Measurements from ENCODE around the gene ERN1. TPM values are rescaled to one million over a fixed set of nuclear protein-coding genes. Genes with fewer than 3 reads are reported as not detected.
A peak's percentile ranks its signal among the peaks of the same experiment; 100 is the strongest.

ERN1 gene
- total RNA-seq, 2 experiments from 2014 or later, result 126 to 128 TPM

GRCh38 chr17:64113006-64113405 lies 16.9 kb downstream of the ERN1 start:
- Mint-ChIP-seq H3K4me3 (no peak overlapping the region), H3K9me3 (no peaks in the 10 kb centered on the region), H3K4me1 (peaks cover 67% of the 10 kb centered on the region), H3K27me3 (no peaks in the 10 kb centered on the region), H3K36me3 (ENCODE audit: low read depth) (peaks cover 68% of the 10 kb centered on the region), H3K27ac (no peak overlapping the region)
- POLR2A ChIA-PET, result interaction anchor here (1.1 to 1.4 kb wide), 2 partner anchors 10 to 17 kb away, joined by 3 read pairs; partner anchors contain the start of gene ERN1
- DNase-seq, result no peak
- CTCF ChIA-PET, result interaction anchor here (0.7 to 1.9 kb wide), 3 partner anchors 16 to 402 kb away, joined by 3 to 10 read pairs (median 4); no protein-coding TSS in a partner anchor

- Mint-ChIP-seq H3K4me1 (peaks cover 69% of the 10 kb centered on the region), H3K9me3 (no peaks in the 10 kb centered on the region), H3K36me3 (ENCODE audit: low read depth) (peaks cover 65% of the 10 kb centered on the region), H3K27me3 (no peaks in the 10 kb centered on the region), H3K27ac (no peak overlapping the region), H3K4me3 (no peak overlapping the region)
- ChIA-PET POLR2A (no interaction called here), CTCF (interaction anchor here (0.7 to 1.9 kb wide), 3 partner anchors 14 to 44 kb away, joined by 3 to 10 read pairs (median 4); no protein-coding TSS in a partner anchor)
- DNase-seq, result no peak
Measured at GRCh38 chr17:64111831-64112230, 18.1 kb downstream of the ERN1 start.

DNA sequence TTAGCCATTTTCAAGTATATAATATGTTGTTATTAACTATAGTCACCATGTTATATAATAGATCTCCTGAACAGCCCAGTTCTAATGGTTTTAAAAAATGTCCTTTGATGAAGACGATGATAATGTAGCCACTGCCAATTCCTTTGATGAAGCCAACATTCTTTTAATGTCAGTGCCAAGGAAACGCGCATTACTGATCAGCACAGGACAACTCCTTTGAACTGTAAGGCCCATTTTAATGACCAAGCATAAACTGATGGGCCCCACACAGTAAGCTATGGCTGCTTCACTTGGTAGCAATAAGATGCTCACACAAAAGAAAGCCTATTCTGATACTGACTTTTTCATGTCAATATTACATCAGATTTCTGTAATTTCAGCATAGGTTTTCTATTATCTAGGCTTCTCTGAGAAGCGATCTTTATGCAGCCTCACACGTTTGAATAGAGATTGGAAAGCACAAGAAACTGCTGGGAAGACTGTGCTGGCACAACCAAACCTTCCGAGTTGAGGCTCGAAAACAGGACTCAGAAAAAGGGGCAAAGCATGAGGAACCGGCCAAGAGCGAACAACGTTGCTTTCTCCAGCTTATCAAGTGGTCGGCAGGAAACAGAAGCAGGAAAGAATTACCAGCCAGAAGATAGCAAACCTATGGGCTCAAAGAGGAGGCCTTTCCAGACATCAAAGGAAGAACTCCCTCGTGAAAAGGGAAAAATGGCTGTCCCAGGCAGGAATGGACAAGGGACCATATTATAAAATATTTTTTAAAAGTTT lies 19.4 kb downstream of the ERN1 start:
- ChIA-PET POLR2A (interaction anchor here (1.0 kb wide), 1 partner anchor 85 kb away, joined by 3 read pairs; no protein-coding TSS in a partner anchor), CTCF (no interaction called here)
- Mint-ChIP-seq H3K36me3 (ENCODE audit: low read depth) (peaks cover 61% of the 10 kb centered on the region), H3K4me1 (peaks cover 68% of the 10 kb centered on the region), H3K27ac (no peak overlapping the region), H3K4me3 (no peak overlapping the region), H3K27me3 (no peaks in the 10 kb centered on the region), H3K9me3 (no peaks in the 10 kb centered on the region)
- DNase-seq, result no peak

DNA sequence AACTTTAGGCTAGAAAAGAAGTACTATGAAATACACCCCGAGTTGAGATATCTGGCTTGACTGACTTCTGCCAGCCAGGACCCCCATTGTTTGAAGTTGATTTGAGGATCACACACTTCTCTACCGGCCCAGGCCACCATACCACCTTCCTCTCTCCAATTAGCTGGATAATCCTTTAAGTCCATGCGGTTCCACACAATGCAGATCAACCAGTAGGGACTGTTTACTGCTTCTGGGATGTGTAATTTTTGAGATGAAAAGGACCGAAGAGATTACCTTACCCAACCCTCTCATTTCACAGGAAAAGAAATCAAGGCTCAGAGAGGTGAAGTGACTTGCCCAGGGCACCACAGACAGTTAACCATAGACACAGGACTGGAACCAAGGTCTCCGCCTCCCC lies 20.5 kb downstream of the ERN1 start:
- POLR2A ChIA-PET, result interaction anchor here (1.0 to 1.9 kb wide), 2 partner anchors 29 to 84 kb away, joined by 3 to 5 read pairs; no protein-coding TSS in a partner anchor
- DNase-seq, result no peak
- CTCF ChIA-PET, result no interaction called here
- Mint-ChIP-seq H3K4me3 (no peak overlapping the region), H3K27me3 (no peaks in the 10 kb centered on the region), H3K36me3 (ENCODE audit: low read depth) (peaks cover 57% of the 10 kb centered on the region), H3K4me1 (peaks cover 66% of the 10 kb centered on the region), H3K9me3 (no peaks in the 10 kb centered on the region), H3K27ac (peak overlapping the region; percentile 3)

GRCh38 chr17:64107500-64108236 lies 22.3 kb downstream of the ERN1 start:
- no peak for DNase-seq
- Mint-ChIP-seq H3K36me3 (ENCODE audit: low read depth) (peaks cover 53% of the 10 kb centered on the region), H3K27me3 (no peaks in the 10 kb centered on the region), H3K27ac (peak overlapping the region; percentile 53), H3K4me1 (peaks cover 77% of the 10 kb centered on the region), H3K9me3 (no peaks in the 10 kb centered on the region), H3K4me3 (no peak overlapping the region)
- ChIA-PET POLR2A (interaction anchor here (1.9 kb wide), 1 partner anchor 27 kb away, joined by 5 read pairs; no protein-coding TSS in a partner anchor), CTCF (interaction anchor here (0.7 kb wide), 1 partner anchor 26 kb away, joined by 3 read pairs; no protein-coding TSS in a partner anchor)

GRCh38 chr17:64106918-64107317 lies 23.0 kb downstream of the ERN1 start:
- H3K27ac Mint-ChIP-seq, result peak overlapping the region; percentile 71
- DNase-seq, result no peak
- peaks cover 80% of the 10 kb centered on the region for H3K4me1 Mint-ChIP-seq
- H3K4me3 Mint-ChIP-seq, result no peak overlapping the region
- CTCF ChIA-PET, result no interaction called here
- POLR2A ChIA-PET, result interaction anchor here (0.6 to 1.5 kb wide), 7 partner anchors 12 to 56 kb away, joined by 3 to 13 read pairs (median 4); partner anchors contain the start of gene ERN1
- H3K36me3 Mint-ChIP-seq (ENCODE audit: low read depth), result peaks cover 53% of the 10 kb centered on the region
- no peaks in the 10 kb centered on the region for H3K9me3 Mint-ChIP-seq
- H3K27me3 Mint-ChIP-seq, result no peaks in the 10 kb centered on the region

DNA sequence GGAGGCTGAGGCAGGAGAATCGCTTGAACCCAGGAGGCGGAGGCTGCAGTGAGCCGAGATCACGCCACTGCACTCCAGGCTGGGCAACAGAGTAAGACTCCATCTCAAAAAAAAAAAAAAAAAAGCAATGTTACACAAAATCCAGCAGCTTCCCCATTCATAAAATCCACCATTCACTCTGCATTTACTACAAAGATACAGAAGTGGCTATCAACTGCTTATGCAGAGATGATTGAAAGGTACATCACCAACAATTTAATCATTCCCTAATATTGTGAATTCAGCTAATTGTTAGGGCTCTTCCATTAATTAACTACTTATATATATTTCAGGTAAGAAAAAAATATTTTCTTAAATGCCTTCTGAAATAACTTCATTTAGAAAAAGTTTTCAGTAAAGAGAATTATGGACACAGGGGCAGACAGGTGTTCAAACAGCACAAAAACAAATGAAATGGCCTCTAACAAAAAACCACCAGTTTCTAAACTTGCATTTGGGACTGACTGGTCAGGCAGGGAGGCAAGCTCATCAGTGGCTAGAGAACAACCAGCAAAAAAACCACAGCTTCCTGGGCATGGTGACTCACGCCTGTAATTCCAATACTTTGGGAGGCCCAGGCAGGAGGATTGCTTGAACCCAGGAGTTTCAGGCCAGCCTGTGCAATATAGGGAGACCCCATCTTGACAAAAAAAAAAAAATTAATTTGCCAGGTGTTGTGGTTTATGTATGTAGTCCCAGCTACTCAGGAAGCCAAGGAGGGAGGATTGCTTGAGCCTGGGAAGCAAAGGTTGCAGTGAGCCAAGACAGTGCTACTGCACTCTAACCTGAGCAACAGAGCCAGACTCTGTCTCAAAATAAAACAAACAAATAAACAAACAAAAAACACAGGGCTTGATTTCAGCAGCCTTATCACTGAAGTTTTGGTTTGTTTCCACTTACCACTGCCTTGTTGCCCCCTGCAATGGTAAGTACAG lies 26.3 kb downstream of the ERN1 start:
- ChIA-PET POLR2A (interaction anchor here (0.6 to 1.6 kb wide), 6 partner anchors 9 to 179 kb away, joined by 3 to 9 read pairs (median 4); partner anchors contain the start of gene ERN1), CTCF (interaction anchor here (0.7 to 1.6 kb wide), 4 partner anchors 11 to 20 kb away, joined by 3 to 6 read pairs (median 4); no protein-coding TSS in a partner anchor)
- H3K27me3 Mint-ChIP-seq, result no peaks in the 10 kb centered on the region
- H3K4me3 Mint-ChIP-seq, result no peak overlapping the region
- no peaks in the 10 kb centered on the region for H3K9me3 Mint-ChIP-seq
- H3K4me1 Mint-ChIP-seq, result peaks cover 76% of the 10 kb centered on the region
- peaks cover 46% of the 10 kb centered on the region for H3K36me3 Mint-ChIP-seq (ENCODE audit: low read depth)
- peak overlapping the region; percentile 55 for H3K27ac Mint-ChIP-seq
- DNase-seq, result no peak

DNA sequence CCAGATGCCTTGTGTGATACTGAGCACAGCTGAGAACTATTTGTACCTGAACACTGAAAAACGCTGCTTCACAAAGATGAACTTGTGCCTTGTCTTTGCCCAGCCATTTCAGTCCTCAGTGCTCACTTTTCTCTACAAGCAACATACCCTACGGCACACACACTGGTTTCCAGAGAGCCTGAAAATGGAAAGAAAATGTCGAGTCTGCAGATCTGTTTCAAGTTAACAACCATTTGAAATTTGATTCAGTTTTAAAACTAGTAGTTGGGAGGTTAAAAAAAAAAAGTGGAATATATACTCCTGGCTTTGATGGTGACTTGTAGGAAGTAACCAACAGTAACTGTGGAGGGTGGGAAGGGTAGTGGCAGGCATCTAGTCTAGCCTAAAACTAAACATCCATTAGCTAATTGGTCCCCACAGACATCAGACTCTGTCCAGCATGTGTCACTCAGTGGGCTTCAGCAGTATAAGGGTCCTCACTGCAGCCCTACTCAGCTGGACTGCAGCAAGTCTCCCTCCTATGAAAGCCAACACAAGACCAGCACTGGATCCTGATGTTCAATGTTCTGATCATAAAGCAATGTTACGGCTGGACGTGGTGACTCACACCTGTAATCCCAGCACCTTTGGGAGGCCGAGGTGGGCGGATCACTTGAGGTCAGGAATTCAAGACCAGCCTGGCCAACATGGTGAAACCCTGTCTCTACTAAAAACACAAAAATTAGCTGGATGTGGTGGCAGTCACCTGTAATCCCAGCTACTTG lies 27.1 kb downstream of the ERN1 start:
- Mint-ChIP-seq H3K9me3 (no peaks in the 10 kb centered on the region), H3K27me3 (no peaks in the 10 kb centered on the region), H3K27ac (no peak overlapping the region), H3K4me3 (no peak overlapping the region), H3K4me1 (peaks cover 75% of the 10 kb centered on the region), H3K36me3 (ENCODE audit: low read depth) (peaks cover 53% of the 10 kb centered on the region)
- no peak for DNase-seq
- ChIA-PET CTCF (interaction anchor here (1.2 to 1.6 kb wide), 3 partner anchors 10 to 15 kb away, joined by 3 to 6 read pairs (median 6); no protein-coding TSS in a partner anchor), POLR2A (interaction anchor here (0.6 to 1.6 kb wide), 6 partner anchors 10 to 178 kb away, joined by 3 to 9 read pairs (median 4); partner anchors contain the start of gene ERN1)

- Mint-ChIP-seq H3K27me3 (no peaks in the 10 kb centered on the region), H3K4me1 (peaks cover 77% of the 10 kb centered on the region), H3K27ac (no peak overlapping the region), H3K36me3 (ENCODE audit: low read depth) (peaks cover 67% of the 10 kb centered on the region), H3K9me3 (no peaks in the 10 kb centered on the region), H3K4me3 (no peak overlapping the region)
- CTCF ChIA-PET, result no interaction called here
- DNase-seq, result no peak
- POLR2A ChIA-PET, result no interaction called here
Measured at GRCh38 chr17:64099543-64099942, 30.4 kb downstream of the ERN1 start.

DNA sequence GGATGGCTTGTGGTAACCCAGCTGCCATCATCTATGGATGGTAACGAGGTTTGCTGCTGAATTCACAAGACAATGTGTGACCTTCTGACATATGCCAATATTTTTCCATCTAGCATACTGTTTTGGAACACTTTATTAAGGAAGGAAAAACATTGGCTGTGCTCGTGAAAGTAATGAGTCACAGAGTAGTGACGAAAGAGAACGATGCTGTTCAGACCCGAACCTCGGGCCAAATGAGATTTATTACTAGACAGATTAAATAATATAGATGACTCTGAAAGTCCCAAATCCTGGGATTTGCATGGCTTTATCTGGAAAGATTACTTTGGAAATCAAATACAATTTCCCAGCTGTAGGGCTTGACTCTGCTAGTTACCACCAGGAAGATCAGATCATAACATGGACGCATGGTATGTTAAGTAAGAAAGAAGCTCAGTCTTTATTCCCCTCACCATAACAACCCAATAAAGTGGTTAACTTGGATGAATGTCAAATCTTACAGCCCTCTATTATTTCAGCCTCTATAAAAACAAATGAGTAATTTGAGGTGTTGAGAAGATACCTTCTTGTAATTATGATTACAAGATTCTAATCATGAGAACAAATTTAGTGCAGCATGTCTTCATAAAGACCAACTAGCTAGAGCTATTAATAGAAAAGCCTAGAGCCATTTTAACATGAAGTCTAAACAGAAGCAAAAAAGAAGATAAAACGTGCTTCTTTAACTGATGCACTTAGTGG lies 32.6 kb downstream of the ERN1 start:
- Mint-ChIP-seq H3K27me3 (no peaks in the 10 kb centered on the region), H3K4me1 (peaks cover 77% of the 10 kb centered on the region), H3K4me3 (no peak overlapping the region), H3K27ac (no peak overlapping the region), H3K9me3 (no peaks in the 10 kb centered on the region), H3K36me3 (ENCODE audit: low read depth) (peaks cover 78% of the 10 kb centered on the region)
- ChIA-PET CTCF (interaction anchor here (0.9 to 1.2 kb wide), 3 partner anchors 15 to 36 kb away, joined by 3 to 4 read pairs (median 3); no protein-coding TSS in a partner anchor), POLR2A (interaction anchor here (0.6 to 2.9 kb wide), 4 partner anchors 12 to 416 kb away, joined by 3 to 10 read pairs (median 4); no protein-coding TSS in a partner anchor)
- DNase-seq, result no peak

DNA sequence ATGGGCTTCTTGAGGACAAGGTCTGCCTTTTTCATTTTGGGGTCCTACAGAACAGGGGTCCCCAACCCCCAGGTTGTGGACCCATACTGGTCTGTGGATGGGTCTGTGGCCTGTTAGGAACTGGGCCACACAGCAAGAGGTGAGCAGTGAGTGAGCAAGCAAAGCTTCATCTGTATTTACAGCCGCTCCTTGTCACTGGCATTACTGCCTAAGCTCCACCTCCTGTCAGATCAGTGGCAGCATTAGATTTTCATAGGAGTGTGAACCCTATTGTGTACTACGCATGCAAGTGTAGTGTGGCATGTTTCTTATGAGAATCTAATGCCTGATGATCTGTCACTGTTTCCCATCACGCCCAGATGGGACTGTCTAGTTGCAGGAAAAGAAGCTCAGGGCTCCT lies 33.9 kb downstream of the ERN1 start:
- no peak overlapping the region for H3K27ac Mint-ChIP-seq
- H3K4me3 Mint-ChIP-seq, result no peak overlapping the region
- H3K4me1 Mint-ChIP-seq, result peaks cover 82% of the 10 kb centered on the region
- POLR2A ChIA-PET, result interaction anchor here (1.8 to 2.9 kb wide), 3 partner anchors 11 to 50 kb away, joined by 4 to 10 read pairs (median 6); no protein-coding TSS in a partner anchor
- peaks cover 79% of the 10 kb centered on the region for H3K36me3 Mint-ChIP-seq (ENCODE audit: low read depth)
- CTCF ChIA-PET, result interaction anchor here (1.0 kb wide), 1 partner anchor 38 kb away, joined by 3 read pairs; no protein-coding TSS in a partner anchor
- no peak for DNase-seq
- H3K27me3 Mint-ChIP-seq, result no peaks in the 10 kb centered on the region
- no peaks in the 10 kb centered on the region for H3K9me3 Mint-ChIP-seq

Measured in activated CD4-positive, alpha-beta memory T cell treated with anti-CD3 and anti-CD28 coated beads, Interleukin-2, amount 10 ng/mL, durations not matched to agents 7 days and 5 days (primary cell).